ENCODE results near the gene ATP13A2.

Gene ATP13A2

GRCh38 chr1:16980473-16981268 lies 31.1 kb downstream of the ATP13A2 start, which contains the start of gene MFAP2:
TSS of gene MFAP2 (minus strand) at chr1:16980620. CDS start at chr1:16978273, 2,347 bp downstream.
- in situ Hi-C loops (cut with MboI; ENCODE audit: low sequenced_read_pairs), result no loop called here

DNA sequence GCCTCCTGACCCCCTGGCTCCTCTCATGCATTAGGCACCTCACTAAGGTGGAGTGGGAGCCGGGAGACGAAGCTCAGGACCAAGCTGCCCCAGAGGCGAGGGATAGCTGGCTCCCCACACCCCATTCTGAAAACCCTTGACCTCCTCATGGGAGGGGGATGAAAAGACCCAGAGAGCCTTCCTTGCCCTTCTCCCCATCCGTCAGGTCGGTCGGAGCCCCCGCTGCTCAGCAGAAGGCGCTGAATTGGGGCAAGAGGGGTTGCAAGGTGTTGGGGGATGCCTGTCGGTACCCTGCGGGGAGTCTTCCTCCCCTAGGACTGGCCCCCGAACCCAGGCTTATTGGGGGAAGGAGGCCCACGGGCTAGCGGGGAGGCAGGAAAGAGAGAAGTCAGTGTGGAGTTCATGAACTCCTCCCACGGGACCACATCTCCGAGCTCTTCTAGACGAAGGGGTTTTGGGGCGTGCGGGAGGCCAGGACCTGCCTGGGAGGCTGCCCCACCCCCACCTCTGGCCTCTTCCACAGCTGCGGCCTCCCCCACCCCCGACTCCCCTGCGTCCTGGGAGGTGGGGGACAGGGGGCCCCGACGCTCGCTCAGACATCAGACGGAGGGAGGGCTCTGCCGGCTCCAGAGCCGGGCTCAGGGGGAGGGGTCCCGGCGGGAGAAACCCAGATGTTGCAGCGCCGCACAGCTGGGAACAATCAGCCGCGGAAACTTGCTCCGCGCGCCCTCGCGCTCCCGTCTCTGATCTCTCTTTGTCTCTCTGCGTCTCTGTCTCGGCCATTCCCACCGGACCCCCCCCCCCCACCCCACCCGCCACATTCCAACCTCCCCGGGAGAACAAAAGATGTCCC lies 32.0 kb downstream of the ATP13A2 start:
- in situ Hi-C loops (cut with MboI; ENCODE audit: low sequenced_read_pairs), result no loop called here

DNA sequence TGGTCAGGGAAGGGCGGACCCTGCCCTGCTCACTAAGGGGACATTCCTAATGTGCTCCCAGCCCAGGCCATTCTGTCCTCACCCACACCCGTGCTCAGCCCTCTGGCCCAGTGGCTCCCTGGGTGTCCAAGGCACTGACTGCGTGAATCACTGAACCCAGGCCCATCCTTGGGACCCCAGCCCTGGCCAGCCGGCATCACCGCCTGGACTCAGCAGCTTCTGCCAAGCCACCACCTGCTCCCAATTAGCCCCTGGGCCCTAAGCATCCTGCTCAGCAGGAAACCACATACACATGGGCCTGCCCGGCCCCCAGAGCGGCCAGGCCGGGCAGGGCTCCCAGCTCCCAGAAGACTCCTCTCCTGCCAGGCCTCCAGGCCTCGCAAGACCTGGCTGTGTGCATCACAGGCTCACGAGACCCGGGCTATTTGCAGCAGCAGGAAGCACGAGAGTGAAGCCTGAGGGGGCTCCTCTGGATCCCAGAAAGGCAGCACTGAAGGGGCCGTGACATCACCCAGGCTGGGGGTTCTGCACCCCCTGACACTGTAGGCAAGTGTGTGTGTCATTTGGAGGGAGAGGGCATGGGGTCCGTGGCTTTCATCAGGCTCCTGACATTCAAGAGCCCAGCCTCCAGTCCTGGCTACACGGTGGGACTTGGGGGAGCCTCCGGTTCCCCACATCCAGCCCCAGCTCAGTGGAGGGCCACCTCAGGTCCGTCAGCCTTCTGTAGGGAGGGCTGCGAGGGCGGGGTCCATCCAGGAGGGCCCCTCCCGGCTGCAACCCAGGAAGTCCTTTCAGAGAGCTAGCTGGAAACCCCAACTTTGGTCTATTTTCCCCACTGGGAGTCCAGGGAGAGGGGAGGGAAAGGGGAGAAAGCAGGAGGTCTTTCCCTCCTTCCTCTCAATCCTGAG lies 32.9 kb downstream of the ATP13A2 start:
- in situ Hi-C loops (cut with MboI; ENCODE audit: low sequenced_read_pairs), result no loop called here

DNA sequence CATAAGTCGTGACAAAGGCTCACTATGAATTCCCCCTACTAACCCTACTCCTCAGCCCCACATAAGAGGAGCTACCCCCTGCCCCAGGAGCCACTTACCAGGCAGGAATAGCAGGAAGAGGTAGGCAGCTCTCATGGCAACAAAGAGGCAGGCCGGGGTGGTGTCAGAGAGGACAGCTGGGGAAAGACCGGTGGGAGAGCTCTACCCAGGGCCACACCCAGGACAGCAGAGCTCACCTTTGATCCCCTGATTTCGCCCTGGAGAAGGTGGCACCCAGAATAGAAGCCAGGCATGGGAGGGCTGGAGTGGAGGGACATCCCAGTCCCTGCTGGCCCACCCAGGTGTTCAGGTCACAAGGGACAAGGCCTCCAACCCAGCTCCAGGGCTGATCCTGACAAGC lies 33.6 kb downstream of the ATP13A2 start:
- in situ Hi-C loops (cut with MboI; ENCODE audit: low sequenced_read_pairs), result no loop called here

- in situ Hi-C loops (cut with MboI; ENCODE audit: low sequenced_read_pairs), result no loop called here
These were observed 34.4 kb downstream of the ATP13A2 start for GRCh38 chr1:16977377-16977776.

DNA sequence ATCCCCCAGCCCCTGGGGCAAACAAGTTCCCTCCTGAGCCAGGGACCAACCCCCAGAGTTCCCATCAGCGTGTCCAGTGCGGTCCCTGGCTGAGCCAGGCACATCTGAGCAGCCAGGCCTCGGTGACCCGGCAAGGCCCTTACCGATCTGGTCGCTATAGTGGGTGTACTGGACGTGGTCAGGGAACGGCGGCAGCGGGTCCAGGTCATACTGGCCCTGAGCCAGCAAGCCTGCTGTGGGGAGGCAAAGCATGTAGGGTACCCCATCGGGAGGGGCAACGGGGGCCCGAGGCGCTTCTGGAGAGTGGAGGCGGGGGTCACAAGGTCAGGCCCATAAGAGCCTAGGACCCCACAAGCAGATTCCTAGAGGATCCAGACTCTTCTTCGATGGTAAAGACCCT lies 34.8 kb downstream of the ATP13A2 start:
- in situ Hi-C loops (cut with MboI; ENCODE audit: low sequenced_read_pairs), result no loop called here

DNA sequence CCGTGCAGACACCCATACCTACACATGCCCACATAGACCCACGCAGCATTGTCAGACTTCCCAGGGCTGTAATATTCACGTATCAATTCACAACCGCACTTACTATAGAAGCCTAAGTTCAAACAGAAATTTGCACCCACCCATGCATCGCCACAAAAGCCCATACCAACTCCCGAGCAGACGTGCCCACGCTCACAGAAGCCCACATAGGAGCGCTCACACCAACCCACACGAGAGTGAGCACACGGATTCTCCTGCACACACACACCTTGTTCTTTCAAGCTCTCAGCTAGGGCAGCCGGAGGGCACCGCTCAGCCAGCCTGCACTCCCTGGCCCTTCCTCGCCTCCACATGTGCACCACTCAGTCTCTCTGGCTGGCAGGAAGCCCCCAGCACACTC lies 35.9 kb downstream of the ATP13A2 start:
- in situ Hi-C loops (cut with MboI; ENCODE audit: low sequenced_read_pairs), result no loop called here

- in situ Hi-C loops (cut with MboI; ENCODE audit: low sequenced_read_pairs), result no loop called here
These were observed 36.5 kb downstream of the ATP13A2 start for GRCh38 chr1:16975211-16975610.

DNA sequence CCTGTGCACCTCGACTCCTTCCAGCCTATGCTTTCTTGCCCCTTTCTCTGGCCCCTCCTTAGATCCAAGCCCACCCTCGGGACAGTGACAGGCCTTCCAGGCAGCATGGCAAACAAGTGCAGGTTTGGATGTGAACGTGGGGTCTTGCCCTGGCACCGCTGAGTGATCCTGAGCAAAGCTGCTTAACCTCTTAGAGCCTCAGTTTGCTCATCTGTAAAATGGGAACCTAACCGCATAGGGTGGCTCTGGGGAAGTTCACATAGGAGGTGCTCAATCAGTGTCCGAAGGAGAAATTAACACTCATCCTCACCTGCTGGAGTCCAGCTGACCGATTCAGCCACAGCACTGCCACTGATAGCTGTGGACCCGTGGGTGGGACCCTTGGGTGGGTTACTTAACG lies 38.5 kb downstream of the ATP13A2 start:
- in situ Hi-C loops (cut with MboI; ENCODE audit: low sequenced_read_pairs), result no loop called here

- in situ Hi-C loops (cut with MboI; ENCODE audit: low sequenced_read_pairs), result no loop called here
These were observed 39.4 kb downstream of the ATP13A2 start for GRCh38 chr1:16972189-16972895.

GRCh38 chr1:16971341-16972188 lies 40.2 kb downstream of the ATP13A2 start:
- in situ Hi-C loops (cut with MboI; ENCODE audit: low sequenced_read_pairs), result no loop called here

DNA sequence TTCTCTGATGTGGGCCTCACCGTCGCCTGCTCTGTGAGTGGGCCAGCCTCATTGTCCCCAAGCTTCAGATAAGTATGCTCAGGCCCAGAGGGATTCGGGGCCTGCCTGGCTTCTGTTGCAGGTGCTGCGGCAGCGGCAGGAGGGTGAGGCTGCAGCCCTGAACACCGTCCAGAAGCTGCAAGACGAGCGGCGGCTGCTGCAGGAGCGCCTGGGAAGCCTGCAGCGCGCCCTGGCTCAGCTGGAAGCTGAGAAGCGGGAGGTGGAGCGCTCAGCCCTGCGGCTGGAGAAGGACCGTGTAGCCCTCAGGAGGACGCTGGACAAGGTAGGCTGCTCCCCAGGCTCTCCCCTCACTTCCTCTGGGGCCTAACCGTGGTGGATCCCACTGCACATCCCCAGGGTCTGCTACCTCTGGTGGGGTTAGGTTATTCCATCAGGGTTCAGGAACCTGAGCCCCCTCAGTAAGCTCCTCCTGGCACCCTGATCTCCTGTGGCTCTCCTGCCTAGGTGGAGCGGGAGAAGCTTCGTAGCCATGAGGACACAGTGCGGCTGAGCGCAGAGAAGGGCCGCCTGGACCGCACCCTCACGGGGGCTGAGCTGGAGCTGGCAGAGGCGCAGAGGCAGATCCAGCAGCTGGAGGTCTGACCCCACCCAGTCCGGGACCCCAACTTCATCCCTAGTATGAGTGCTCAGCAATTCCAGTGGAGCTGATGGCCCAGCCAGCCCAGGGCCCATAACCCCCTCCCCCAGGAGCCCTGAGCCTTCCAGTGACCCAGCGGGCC lies 41.4 kb downstream of the ATP13A2 start:
- in situ Hi-C loops (cut with MboI; ENCODE audit: low sequenced_read_pairs), result no loop called here

GRCh38 chr1:16969651-16970050 lies 42.1 kb downstream of the ATP13A2 start:
- in situ Hi-C loops (cut with MboI; ENCODE audit: low sequenced_read_pairs), result no loop called here

DNA sequence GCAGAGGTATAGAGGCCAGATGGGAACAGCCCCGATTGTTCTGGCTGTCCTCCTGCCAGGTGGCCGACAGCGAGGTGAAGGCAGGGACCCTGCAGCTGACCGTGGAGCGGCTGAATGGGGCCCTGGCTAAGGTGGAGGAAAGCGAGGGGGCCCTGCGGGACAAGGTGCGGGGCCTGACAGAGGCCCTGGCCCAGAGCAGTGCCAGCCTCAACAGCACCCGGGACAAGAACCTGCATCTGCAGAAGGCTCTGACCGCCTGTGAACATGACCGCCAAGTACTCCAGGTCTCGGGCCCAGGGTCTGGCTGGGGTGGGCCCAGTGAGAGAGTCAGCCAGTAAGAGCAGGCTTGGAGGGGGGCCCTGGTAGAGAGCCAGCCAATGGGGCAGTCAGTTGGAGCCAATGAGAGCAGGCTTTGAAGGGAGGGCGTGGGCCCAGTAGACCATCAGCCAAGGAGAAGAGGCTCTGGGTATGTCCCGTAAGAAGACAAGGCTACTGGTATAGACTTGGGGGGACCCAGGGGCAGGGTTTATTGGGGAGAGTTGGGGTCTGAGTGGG lies 42.6 kb downstream of the ATP13A2 start:
- in situ Hi-C loops (cut with MboI; ENCODE audit: low sequenced_read_pairs), result no loop called here

GRCh38 chr1:16968372-16968771 lies 43.4 kb downstream of the ATP13A2 start:
- in situ Hi-C loops (cut with MboI; ENCODE audit: low sequenced_read_pairs), result no loop called here

- in situ Hi-C loops (cut with MboI; ENCODE audit: low sequenced_read_pairs), result no loop called here
These were observed 43.8 kb downstream of the ATP13A2 start for GRCh38 chr1:16967962-16968361.

DNA sequence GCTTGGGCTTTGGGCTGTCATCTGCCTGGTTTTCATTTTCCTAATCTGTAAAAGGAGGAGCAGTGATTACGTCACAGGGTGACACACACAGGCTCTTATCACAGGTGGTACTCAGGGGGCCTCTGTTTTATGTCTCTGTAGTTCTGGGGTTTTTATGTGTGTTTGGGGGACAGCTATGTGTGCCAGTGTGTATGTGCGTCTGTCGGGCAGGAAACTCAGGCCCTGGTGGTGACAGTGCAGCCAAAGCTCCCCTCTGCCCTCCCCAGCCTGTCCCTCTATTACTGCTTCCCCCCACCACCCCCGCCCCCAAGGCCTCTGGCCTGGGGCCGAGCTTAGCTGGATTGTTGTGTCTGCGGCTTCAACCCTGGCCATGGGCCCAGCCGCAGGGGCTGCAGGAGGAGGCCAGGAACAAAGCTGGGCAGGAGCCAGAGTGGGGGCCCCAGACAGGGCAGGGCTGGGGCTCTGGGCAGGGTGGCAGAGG lies 44.6 kb downstream of the ATP13A2 start:
- in situ Hi-C loops (cut with MboI; ENCODE audit: low sequenced_read_pairs), result no loop called here

GRCh38 chr1:16966282-16966681 lies 45.4 kb downstream of the ATP13A2 start:
- in situ Hi-C loops (cut with MboI; ENCODE audit: low sequenced_read_pairs), result no loop called here

Data from hTERT RPE-1 (cell line).